Ureter (tissue), 1 donor: ENCODE measurements around the gene BSCL2. TPM values are rescaled to one million over a fixed set of nuclear protein-coding genes. Genes with fewer than 3 reads are reported as not detected.
"Not testable (repeated sequence)": the region's sequence is repeated elsewhere in the genome, so short reads cannot be mapped to it uniquely, and the experiment has no call there.

Experiments
- DNase-seq: peaks from one replicate; pipeline ENCODE4 v3.0.0-alpha.2; 2020; ENCODE audit warnings: low spot score
- total RNA-seq: library from RNA; stranded (reverse); gene quantifications from one replicate; pipeline ENCODE4 v1.2.4, GENCODE V29; 2023
- donor health status: DM: yes; HTN: yes; CAD: no.

BSCL2 gene
- total RNA-seq, 1 donor from 2014 or later, result 55.9 TPM

- DNase-seq, result no peak
Measured at GRCh38 chr11:62656796-62657429, 50.3 kb downstream of the BSCL2 start.

- no peak for DNase-seq
Measured at GRCh38 chr11:62654297-62654696, 52.9 kb downstream of the BSCL2 start.

- DNase-seq, result no peak
Measured at GRCh38 chr11:62652161-62653006, 54.8 kb downstream of the BSCL2 start.

GRCh38 chr11:62650283-62650682 is 56.9 kb downstream of the BSCL2 start:
- DNase-seq, result not testable (repeated sequence)

- no peak for DNase-seq
Measured at GRCh38 chr11:62649486-62649885, 57.7 kb downstream of the BSCL2 start.

- no peak for DNase-seq
Measured at GRCh38 chr11:62648967-62649364, 58.3 kb downstream of the BSCL2 start.

GRCh38 chr11:62648185-62648966 is 58.8 kb downstream of the BSCL2 start:
- no peak for DNase-seq

GRCh38 chr11:62647609-62648005 is 59.6 kb downstream of the BSCL2 start:
- no peak for DNase-seq

- peak; percentile 52 for DNase-seq
Measured at GRCh38 chr11:62646825-62647608, 60.2 kb downstream of the BSCL2 start.

- peak; percentile 100 for DNase-seq
Measured at GRCh38 chr11:62645946-62646824, 61.0 kb downstream of the BSCL2 start, which contains the start of gene GANAB. Gene GANAB, minus strand, starts transcription at chr11:62646613. Its CDS starts 14 bp downstream, at chr11:62646599.

- no peak for DNase-seq
Measured at GRCh38 chr11:62645671-62645945, 61.6 kb downstream of the BSCL2 start.

GRCh38 chr11:62644220-62644619 is 63.0 kb downstream of the BSCL2 start:
- DNase-seq, result no peak

Other genes with a start within 250 kb of the BSCL2 start
- gene AHNAK, start 160.6 kb downstream of the BSCL2 start, total RNA-seq, result 546 TPM
- gene EEF1G, start 133.5 kb downstream of the BSCL2 start, total RNA-seq, result 1,627 TPM
- gene TUT1, start 115.9 kb downstream of the BSCL2 start, total RNA-seq, result 30.4 TPM
- 128 TPM for gene MTA2, start 105.6 kb downstream of the BSCL2 start, total RNA-seq
- 83.2 TPM for gene EML3, start 94.6 kb downstream of the BSCL2 start, total RNA-seq
- 5.4 TPM for gene ROM1, start 94.2 kb downstream of the BSCL2 start, total RNA-seq
- gene B3GAT3, start 85.4 kb downstream of the BSCL2 start, total RNA-seq, result 50.7 TPM
- 271 TPM for gene GANAB, start 60.8 kb downstream of the BSCL2 start, total RNA-seq
- 19.2 TPM for gene INTS5, start 54.1 kb downstream of the BSCL2 start, total RNA-seq
- gene C11orf98, start 42.2 kb downstream of the BSCL2 start, total RNA-seq, result 52.6 TPM
- gene CSKMT, start 42.1 kb downstream of the BSCL2 start, total RNA-seq, result 20.7 TPM
- gene UQCC3, start 35.8 kb downstream of the BSCL2 start, total RNA-seq, result 6.6 TPM
- 9.8 TPM for gene LBHD1, start 35.2 kb downstream of the BSCL2 start, total RNA-seq
- 90.5 TPM for gene UBXN1, start 28.4 kb downstream of the BSCL2 start, total RNA-seq
- 5.0 TPM for gene LRRN4CL, start 17.9 kb downstream of the BSCL2 start, total RNA-seq
- gene GNG3, start 252 bp upstream of the BSCL2 start, total RNA-seq, result not detected
- gene HNRNPUL2, start 20.0 kb upstream of the BSCL2 start, total RNA-seq, result 50.4 TPM
- gene TTC9C, start 21.1 kb upstream of the BSCL2 start, total RNA-seq, result 36.7 TPM
- 16.0 TPM for gene ZBTB3, start 46.7 kb upstream of the BSCL2 start, total RNA-seq
- 76.6 TPM for gene POLR2G, start 54.2 kb upstream of the BSCL2 start, total RNA-seq
- 22.1 TPM for gene TAF6L, start 64.0 kb upstream of the BSCL2 start, total RNA-seq
- 63.9 TPM for gene TMEM179B, start 80.0 kb upstream of the BSCL2 start, total RNA-seq
- gene TMEM223, start 84.6 kb upstream of the BSCL2 start, total RNA-seq, result 18.4 TPM
- 94.6 TPM for gene NXF1, start 98.0 kb upstream of the BSCL2 start, total RNA-seq
- gene STX5, start 124.6 kb upstream of the BSCL2 start, total RNA-seq, result 30.1 TPM
- not detected for gene TEX54, start 125.4 kb upstream of the BSCL2 start, total RNA-seq
- 58.8 TPM for gene WDR74, start 132.2 kb upstream of the BSCL2 start, total RNA-seq
- 245 TPM for gene SLC3A2, start 173.5 kb upstream of the BSCL2 start, total RNA-seq
- gene CHRM1, start 213.9 kb upstream of the BSCL2 start, total RNA-seq, result not detected